SJCRH30 (cell line): Measurements from ENCODE around the gene SMTNL2. TPM values are rescaled to one million over a fixed set of nuclear protein-coding genes. Genes with fewer than 3 reads are reported as not detected.
"Not testable (repeated sequence)": the region's sequence is repeated elsewhere in the genome, so short reads cannot be mapped to it uniquely, and the experiment has no call there.

Experiments
- DNase-seq, 2 experiments: peaks; one replicate each; pipeline ENCODE4 v3.0.0-alpha.2; 2015 to 2020
- H3K27ac ChIP-seq: fragments of 250-450 bp; sonication (Bioruptor Pico); 2 replicates; pipeline ENCODE4 v1.5.1; 2020; ENCODE audit warnings: mild to moderate bottlenecking, moderate library complexity
- H3K27me3 ChIP-seq: fragments of 250-450 bp; sonication (Bioruptor Pico); 2 replicates; pipeline ENCODE4 v1.5.1; 2020; ENCODE audit warnings: mild to moderate bottlenecking, moderate library complexity
- H3K36me3 ChIP-seq: fragments of 250-450 bp; sonication (Bioruptor Pico); 2 replicates; pipeline ENCODE4 v1.5.1; 2020; ENCODE audit warnings: mild to moderate bottlenecking, moderate library complexity
- H3K4me1 ChIP-seq: fragments of 250-450 bp; sonication (Bioruptor Pico); 2 replicates; pipeline ENCODE4 v1.5.1; 2020; ENCODE audit warnings: mild to moderate bottlenecking, moderate library complexity
- H3K4me3 ChIP-seq: fragments of 250-450 bp; sonication (Bioruptor Pico); 2 replicates; pipeline ENCODE4 v1.5.1; 2020; ENCODE audit warnings: mild to moderate bottlenecking, moderate library complexity
- H3K9me3 ChIP-seq: fragments of 250-450 bp; sonication (Bioruptor Pico); replicated peaks from 2 replicates; pipeline ENCODE4 v1.5.1; 2020; ENCODE audit warnings: mild to moderate bottlenecking, moderate library complexity
- total RNA-seq: library from RNA; depleted of rRNA; stranded (reverse); fragments of >200 nt; shearing (Covaris generic); gene quantifications from 2 replicates; pipeline ENCODE4 v1.2.3, GENCODE V29; 2014

The SMTNL2 gene
- total RNA-seq, 1 experiment from 2014 or later, result not detected

- H3K9me3 ChIP-seq, result no peaks in the 10 kb centered on the region
- no peaks in the 10 kb centered on the region for H3K4me1 ChIP-seq
- no peaks in the 10 kb centered on the region for H3K36me3 ChIP-seq
- no peak for DNase-seq
- H3K4me3 ChIP-seq, result no peak overlapping the region
- H3K27me3 ChIP-seq, result no peaks in the 10 kb centered on the region
- H3K27ac ChIP-seq, result no peak overlapping the region
These were observed 47.1 kb downstream of the SMTNL2 start for GRCh38 chr17:4631431-4631830.

DNA sequence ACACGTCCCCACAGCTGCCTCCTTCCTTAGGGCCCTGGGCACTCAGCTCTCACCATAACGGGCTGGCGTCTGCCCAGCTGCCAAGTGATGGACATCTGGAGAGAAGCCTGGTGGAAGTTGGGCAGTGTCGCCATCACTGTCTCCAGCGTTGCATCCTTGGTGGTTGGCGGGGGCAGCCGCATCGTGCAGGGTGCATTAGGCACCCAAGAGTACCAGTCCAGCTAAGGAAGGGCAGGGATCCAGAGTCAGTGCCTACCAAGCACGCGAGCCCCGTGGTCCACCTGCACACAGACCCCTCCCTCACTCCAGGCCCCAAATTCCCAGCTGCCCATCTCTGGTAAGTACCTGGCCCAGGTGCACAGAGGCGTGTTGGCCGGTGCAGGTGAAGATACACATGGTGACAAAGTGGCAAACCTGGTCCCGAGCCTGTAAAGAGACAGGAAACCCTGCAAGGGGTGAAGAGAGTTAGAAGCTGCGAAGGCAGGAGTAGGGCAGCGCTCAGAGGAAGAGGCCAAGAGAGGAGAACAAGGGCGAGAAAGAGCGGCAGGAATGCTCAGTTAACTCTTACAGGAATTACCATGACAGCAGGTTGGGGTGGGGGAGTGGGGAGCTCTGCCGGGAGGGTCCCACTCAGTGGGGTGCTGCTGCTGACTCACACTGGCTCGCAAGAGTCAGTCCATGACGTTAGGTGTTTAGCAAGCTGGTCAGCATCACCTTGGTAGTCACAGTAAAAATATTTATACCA, 47.7 kb downstream of the SMTNL2 start:
- Histone ChIP-seq H3K4me3 (no peak overlapping the region), H3K9me3 (no peaks in the 10 kb centered on the region), H3K4me1 (no peaks in the 10 kb centered on the region), H3K36me3 (no peaks in the 10 kb centered on the region), H3K27ac (no peak overlapping the region), H3K27me3 (no peaks in the 10 kb centered on the region)
- DNase-seq, result no peak

GRCh38 chr17:4632581-4632920, 48.2 kb downstream of the SMTNL2 start:
- H3K27ac ChIP-seq, result no peak overlapping the region
- H3K27me3 ChIP-seq, result no peaks in the 10 kb centered on the region
- H3K9me3 ChIP-seq, result no peaks in the 10 kb centered on the region
- no peaks in the 10 kb centered on the region for H3K36me3 ChIP-seq
- no peak for DNase-seq
- no peak overlapping the region for H3K4me3 ChIP-seq
- no peaks in the 10 kb centered on the region for H3K4me1 ChIP-seq

DNA sequence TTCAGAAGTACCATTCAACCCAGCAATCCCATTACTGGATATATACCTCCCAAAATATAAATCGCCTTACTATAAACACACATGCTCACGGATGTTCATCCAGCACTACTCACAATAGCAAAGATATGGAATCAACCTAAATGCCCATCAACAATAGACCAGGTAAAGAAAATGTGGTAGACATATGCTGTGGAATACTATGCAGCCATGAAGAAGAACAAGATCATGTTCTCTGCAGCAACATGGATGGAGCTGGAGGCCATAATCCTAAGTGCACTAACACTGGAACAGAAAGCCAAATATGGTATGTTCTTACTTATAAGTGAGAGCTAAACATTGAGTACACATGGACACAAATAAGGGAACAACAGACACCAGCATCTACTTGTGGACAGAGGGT, 49.3 kb downstream of the SMTNL2 start:
- H3K27ac ChIP-seq, result no peak overlapping the region
- no peak overlapping the region for H3K4me3 ChIP-seq
- no peaks in the 10 kb centered on the region for H3K36me3 ChIP-seq
- DNase-seq, result no peak
- H3K27me3 ChIP-seq, result no peaks in the 10 kb centered on the region
- H3K4me1 ChIP-seq, result no peaks in the 10 kb centered on the region
- H3K9me3 ChIP-seq, result no peaks in the 10 kb centered on the region

- Histone ChIP-seq H3K4me1 (no peaks in the 10 kb centered on the region), H3K27ac (no peak overlapping the region), H3K27me3 (no peaks in the 10 kb centered on the region), H3K9me3 (no peaks in the 10 kb centered on the region), H3K4me3 (no peak overlapping the region), H3K36me3 (no peaks in the 10 kb centered on the region)
- no peak for DNase-seq
These were observed 50.6 kb downstream of the SMTNL2 start for GRCh38 chr17:4634976-4635375.

DNA sequence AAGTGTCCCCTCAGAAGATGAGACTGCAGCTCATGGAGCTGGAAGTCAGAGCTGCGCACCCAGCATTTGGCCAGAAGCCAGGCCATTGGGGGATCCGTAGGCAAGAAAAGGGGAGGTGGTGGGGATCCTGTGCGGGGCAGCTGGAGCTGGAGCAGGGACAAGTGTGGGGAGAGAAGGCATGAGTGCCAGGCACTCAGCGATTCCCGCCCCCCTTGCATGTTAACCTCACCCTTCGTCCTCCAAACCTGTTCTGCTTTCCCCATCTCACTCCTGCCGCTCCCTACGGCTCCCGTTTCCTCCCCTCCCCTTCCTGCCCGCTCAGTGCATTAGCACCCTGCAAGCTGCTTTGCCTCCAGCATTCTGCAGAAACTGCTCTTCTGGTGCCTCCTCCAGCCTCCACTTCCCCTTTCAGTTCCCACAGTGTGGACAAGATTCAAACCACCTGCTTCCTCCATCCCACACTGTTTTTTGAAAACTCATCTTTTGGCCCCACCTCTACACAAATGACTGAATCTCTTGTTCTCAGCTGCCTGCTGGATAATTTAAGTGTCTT, 51.6 kb downstream of the SMTNL2 start:
- no peaks in the 10 kb centered on the region for H3K27me3 ChIP-seq
- H3K36me3 ChIP-seq, result no peaks in the 10 kb centered on the region

DNA sequence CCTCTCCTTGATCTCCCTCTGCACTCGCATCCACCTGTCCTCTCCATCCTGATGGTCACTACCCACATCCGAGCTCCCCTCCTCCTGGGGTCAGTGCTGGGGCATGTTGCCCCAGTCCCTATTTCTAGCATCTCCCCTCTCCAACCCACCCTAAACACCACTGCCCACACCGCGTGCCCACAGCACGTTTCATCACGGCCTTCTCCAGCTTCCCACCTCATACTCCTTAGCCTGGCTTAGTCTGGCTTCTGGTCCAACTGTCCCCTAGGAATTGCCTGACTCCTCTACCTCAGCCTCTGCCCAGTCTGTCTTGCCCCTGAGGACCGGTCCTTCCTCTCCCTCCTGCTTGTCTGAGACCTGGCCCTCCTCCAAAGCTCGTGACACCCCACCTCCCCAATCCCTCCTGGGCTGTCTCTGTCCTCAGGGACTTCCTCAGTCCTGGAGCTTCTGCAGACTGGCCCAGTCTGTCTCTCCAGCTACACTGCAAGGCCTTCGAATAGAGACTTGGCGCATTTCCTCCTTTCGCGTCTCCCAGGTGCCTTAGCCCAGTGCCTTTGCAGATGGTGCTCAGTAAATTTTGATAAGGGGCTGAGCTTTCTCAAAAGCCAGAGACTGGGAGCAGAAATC, 52.3 kb downstream of the SMTNL2 start:
- Histone ChIP-seq H3K27me3 (no peaks in the 10 kb centered on the region), H3K27ac (no peak overlapping the region)

More for the DNA sequence above, 51.6 kb downstream of the SMTNL2 start:
- DNase-seq, result peak in 1 of 2 experiments; percentile 38
- H3K4me1 ChIP-seq, result no peaks in the 10 kb centered on the region
- H3K9me3 ChIP-seq, result no peaks in the 10 kb centered on the region
- no peak overlapping the region for H3K4me3 ChIP-seq
- no peak overlapping the region for H3K27ac ChIP-seq

GRCh38 chr17:4638766-4639165, 54.4 kb downstream of the SMTNL2 start:
- H3K9me3 ChIP-seq, H3K27ac ChIP-seq, H3K36me3 ChIP-seq, H3K27me3 ChIP-seq, DNase-seq, H3K4me3 ChIP-seq: not testable (repeated sequence)
- H3K4me1 ChIP-seq, result peaks cover 14% of the 10 kb centered on the region

More for the DNA sequence above, 52.3 kb downstream of the SMTNL2 start:
- no peak for DNase-seq
- Histone ChIP-seq H3K36me3 (no peaks in the 10 kb centered on the region), H3K9me3 (no peaks in the 10 kb centered on the region), H3K4me3 (no peak overlapping the region), H3K4me1 (peaks cover under 1% of the 10 kb centered on the region; the same call in 1 of the 2 replicates)

- not testable (repeated sequence) for H3K4me3 ChIP-seq, H3K36me3 ChIP-seq, H3K9me3 ChIP-seq, H3K27me3 ChIP-seq, H3K27ac ChIP-seq, DNase-seq
- peaks cover 16% of the 10 kb centered on the region for H3K4me1 ChIP-seq
These were observed 55.2 kb downstream of the SMTNL2 start for GRCh38 chr17:4639301-4640059.

GRCh38 chr17:4640569-4641188, 56.4 kb downstream of the SMTNL2 start:
- peaks cover 16% of the 10 kb centered on the region for H3K4me1 ChIP-seq
- H3K36me3 ChIP-seq, H3K4me3 ChIP-seq, H3K9me3 ChIP-seq, DNase-seq, H3K27me3 ChIP-seq, H3K27ac ChIP-seq: not testable (repeated sequence)

GRCh38 chr17:4641297-4642195, 57.2 kb downstream of the SMTNL2 start, which contains the start of gene ALOX15:
Gene ALOX15 (minus strand): TSS chr17:4641678. CDS start chr17:4641651, 27 bp downstream.
- DNase-seq, result no peak
- H3K27me3 ChIP-seq, result no peaks in the 10 kb centered on the region
- H3K4me3 ChIP-seq, result no peak within 1 kb of the TSS
- peaks cover 16% of the 10 kb centered on the region for H3K4me1 ChIP-seq
- no peaks in the 10 kb centered on the region for H3K36me3 ChIP-seq
- H3K27ac ChIP-seq, result peak within 1 kb of the TSS; percentile 61
- H3K9me3 ChIP-seq, result no peaks in the 10 kb centered on the region

- peak; percentile 61 to 90 for DNase-seq
- Histone ChIP-seq H3K36me3 (no peaks in the 10 kb centered on the region), H3K27ac (peak overlapping the region; percentile 61), H3K9me3 (no peaks in the 10 kb centered on the region), H3K4me1 (peaks cover 16% of the 10 kb centered on the region), H3K4me3 (no peak overlapping the region), H3K27me3 (no peaks in the 10 kb centered on the region)
These were observed 58.0 kb downstream of the SMTNL2 start for GRCh38 chr17:4642286-4642685.

GRCh38 chr17:4643676-4644075, 59.3 kb downstream of the SMTNL2 start:
- Histone ChIP-seq H3K9me3 (no peaks in the 10 kb centered on the region), H3K27me3 (no peaks in the 10 kb centered on the region), H3K4me1 (peaks cover 21% of the 10 kb centered on the region), H3K36me3 (no peaks in the 10 kb centered on the region), H3K4me3 (no peak overlapping the region), H3K27ac (peak overlapping the region; percentile 16; the same call in 1 of the 2 replicates)
- DNase-seq, result peak; percentile 24 to 69

- Histone ChIP-seq H3K27me3 (no peaks in the 10 kb centered on the region), H3K9me3 (no peaks in the 10 kb centered on the region)
These were observed 61.3 kb downstream of the SMTNL2 start for GRCh38 chr17:4645642-4646041.

More at GRCh38 chr17:4645642-4646041, 61.3 kb downstream of the SMTNL2 start:
- peaks cover 31% of the 10 kb centered on the region for H3K4me1 ChIP-seq
- DNase-seq, result no peak
- H3K4me3 ChIP-seq, result no peak overlapping the region
- H3K27ac ChIP-seq, result no peak overlapping the region
- no peaks in the 10 kb centered on the region for H3K36me3 ChIP-seq
